ENCODE data around the gene ARID4B.

GRCh38 chr1:235122348-235122747, 205.6 kb downstream of the ARID4B start:
- TF ChIP-seq, protein P1, sequence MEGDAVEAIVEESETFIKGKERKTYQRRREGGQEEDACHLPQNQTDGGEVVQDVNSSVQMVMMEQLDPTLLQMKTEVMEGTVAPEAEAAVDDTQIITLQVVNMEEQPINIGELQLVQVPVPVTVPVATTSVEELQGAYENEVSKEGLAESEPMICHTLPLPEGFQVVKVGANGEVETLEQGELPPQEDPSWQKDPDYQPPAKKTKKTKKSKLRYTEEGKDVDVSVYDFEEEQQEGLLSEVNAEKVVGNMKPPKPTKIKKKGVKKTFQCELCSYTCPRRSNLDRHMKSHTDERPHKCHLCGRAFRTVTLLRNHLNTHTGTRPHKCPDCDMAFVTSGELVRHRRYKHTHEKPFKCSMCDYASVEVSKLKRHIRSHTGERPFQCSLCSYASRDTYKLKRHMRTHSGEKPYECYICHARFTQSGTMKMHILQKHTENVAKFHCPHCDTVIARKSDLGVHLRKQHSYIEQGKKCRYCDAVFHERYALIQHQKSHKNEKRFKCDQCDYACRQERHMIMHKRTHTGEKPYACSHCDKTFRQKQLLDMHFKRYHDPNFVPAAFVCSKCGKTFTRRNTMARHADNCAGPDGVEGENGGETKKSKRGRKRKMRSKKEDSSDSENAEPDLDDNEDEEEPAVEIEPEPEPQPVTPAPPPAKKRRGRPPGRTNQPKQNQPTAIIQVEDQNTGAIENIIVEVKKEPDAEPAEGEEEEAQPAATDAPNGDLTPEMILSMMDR (IDR thresholded peaks at IDR 0.05; ENCODE audit: low read depth, low read length) = no peak
- no peak for TF ChIP-seq EZH2phosphoT487 (IDR thresholded peaks at IDR 0.05; ENCODE audit: low read depth)
